Measurements from ENCODE around the gene PSME3.

GRCh38 chr17:42871647-42872046 is 38.5 kb downstream of the PSME3 start:
- no peak for TF ChIP-seq CTCF (IDR thresholded peaks at IDR 0.05)
- no peak for TF ChIP-seq POLR2A (IDR thresholded peaks at IDR 0.05)
- no peak for TF ChIP-seq POLR2AphosphoS5 (IDR thresholded peaks at IDR 0.05)
